HG02840 (cell line): ENCODE results near the gene IGSF1.
"Not testable (repeated sequence)": the region's sequence is repeated elsewhere in the genome, so short reads cannot be mapped to it uniquely, and the experiment has no call there.

Experiments
- ATAC-seq: cut with Tn5 transposase; IDR thresholded peaks from one replicate; pipeline ENCODE4 v1.9.1; 2021; ENCODE audit warnings: mild to moderate bottlenecking, moderate library complexity, moderate number of reproducible peaks; ENCODE audit not compliant: unreplicated experiment, low FRiP score

The IGSF1 gene

DNA sequence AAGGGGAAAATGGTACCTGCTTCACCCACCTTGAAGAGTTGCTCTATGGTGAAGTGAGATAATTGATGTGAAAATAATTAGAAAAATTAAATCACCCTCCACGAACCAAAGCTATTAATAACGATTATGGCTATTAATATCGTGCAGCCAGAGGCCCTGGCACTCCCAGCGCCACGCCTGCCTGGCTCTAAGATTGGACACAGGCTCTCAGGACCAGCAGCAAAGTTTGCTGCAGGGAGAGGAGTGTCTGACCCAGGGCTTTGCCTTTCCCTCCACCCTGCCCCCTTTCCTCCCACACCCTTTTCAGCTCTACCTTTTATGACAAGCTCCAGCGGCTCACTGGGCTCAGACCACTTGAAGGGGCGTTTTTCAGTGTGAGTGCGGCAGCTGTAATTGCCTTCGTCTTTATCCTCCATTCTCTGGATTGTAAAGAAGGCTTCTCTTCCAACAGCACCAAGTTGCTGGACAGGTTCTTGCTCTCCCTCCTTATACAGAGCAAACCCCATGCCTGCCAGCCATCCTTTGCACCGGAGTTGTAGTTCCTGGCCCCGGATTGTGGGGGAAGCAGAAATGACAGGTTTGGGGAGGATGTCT, 11.5 kb downstream of the IGSF1 start:
- no peak for ATAC-seq

GRCh38 chrX:131273011-131273410, 16.1 kb downstream of the IGSF1 start:
- ATAC-seq = no peak

- ATAC-seq = no peak
These were observed 17.3 kb downstream of the IGSF1 start for GRCh38 chrX:131271826-131272225.

GRCh38 chrX:131271274-131271673, 17.8 kb downstream of the IGSF1 start:
- ATAC-seq = no peak

DNA sequence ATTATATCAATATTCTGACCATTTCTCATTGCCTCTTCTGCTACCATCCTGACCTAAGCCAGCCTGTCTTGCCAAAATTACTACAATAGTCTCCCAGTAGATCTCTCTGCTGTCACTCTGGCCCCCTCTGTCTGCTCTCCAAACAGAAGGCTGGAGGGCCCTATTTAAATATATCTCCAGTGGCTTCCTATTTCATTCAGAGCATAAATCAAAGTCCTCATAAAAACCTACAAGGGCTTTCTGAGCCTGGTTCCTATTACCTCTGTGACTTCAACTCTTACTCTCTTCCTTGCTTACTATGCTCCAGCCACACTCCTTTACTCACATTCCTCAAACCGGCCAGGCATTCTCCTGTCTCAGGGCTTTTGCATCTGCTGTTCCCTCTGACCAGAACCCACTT, 19.0 kb downstream of the IGSF1 start:
- ATAC-seq = no peak

DNA sequence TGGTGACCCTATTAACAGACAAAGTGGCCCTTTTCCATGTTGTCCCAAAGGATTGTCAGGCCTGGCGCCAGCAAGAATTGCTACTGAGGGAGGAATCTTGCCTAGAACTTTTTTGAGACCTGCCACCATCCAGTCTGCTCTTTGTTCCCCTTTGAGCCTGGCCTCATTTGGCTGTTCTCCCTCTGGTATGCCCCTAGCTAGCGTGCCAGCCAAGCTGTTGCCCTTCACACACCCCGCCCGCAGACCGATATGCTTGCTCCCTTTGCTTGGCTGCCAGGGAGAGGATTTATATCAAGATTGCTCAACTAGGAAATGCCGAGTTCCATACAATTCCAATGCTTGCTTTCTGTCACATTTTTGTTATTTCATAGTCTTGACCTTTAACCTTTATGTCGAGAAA, 24.4 kb downstream of the IGSF1 start:
- ATAC-seq = no peak

- no peak for ATAC-seq
These were observed 25.1 kb downstream of the IGSF1 start for GRCh38 chrX:131264053-131264452.

- ATAC-seq = no peak
These were observed 26.1 kb downstream of the IGSF1 start for GRCh38 chrX:131262738-131263679.

- ATAC-seq = no peak
These were observed 26.9 kb downstream of the IGSF1 start for GRCh38 chrX:131262200-131262599.

- no peak for ATAC-seq
These were observed 31.7 kb downstream of the IGSF1 start for GRCh38 chrX:131257367-131257766.

- ATAC-seq = not testable (repeated sequence)
These were observed 37.9 kb downstream of the IGSF1 start for GRCh38 chrX:131250984-131251738.

DNA sequence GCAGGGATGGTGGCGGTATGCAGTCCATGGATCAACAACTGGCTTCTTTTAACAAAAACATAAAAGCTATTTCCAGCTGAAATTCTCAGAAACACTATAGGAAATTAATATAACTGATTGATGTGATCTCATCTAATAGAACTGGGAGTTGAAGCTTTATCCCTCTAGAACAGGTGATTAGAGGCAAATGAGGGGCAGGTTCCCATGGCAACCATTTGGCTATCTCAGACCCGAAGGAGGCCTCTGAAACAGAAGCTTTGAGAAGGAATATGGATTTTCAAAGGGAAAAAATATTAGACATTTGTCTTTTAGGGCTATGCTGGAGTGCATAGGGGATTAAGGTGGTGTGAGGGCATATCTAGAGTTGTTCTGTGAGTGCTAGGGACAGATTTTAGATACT, 50.0 kb downstream of the IGSF1 start:
- ATAC-seq = no peak

GRCh38 chrX:131237363-131237762, 51.7 kb downstream of the IGSF1 start:
- no peak for ATAC-seq

- no peak for ATAC-seq
These were observed 53.1 kb downstream of the IGSF1 start for GRCh38 chrX:131235768-131236545.

GRCh38 chrX:131227608-131228007, 61.5 kb downstream of the IGSF1 start:
- ATAC-seq = no peak

DNA sequence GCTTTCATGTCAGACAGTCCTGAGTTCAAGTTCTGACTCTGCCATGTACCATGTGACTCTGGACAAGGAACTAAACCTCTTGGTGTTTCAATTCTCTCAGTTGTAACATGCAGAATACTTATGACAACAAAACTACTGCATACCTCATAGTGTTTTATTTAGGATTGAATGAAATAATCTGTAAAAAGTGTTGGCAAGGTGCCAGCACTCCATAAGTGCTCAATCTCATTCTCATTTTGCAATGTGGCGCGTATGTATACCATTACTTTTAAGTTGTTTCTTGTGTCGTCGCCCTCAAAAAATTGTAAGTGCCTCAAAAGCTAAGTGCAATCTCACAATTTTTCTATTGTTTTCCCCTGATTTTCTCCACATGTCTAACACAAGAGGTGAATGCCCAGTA, 62.5 kb downstream of the IGSF1 start:
- no peak for ATAC-seq

DNA sequence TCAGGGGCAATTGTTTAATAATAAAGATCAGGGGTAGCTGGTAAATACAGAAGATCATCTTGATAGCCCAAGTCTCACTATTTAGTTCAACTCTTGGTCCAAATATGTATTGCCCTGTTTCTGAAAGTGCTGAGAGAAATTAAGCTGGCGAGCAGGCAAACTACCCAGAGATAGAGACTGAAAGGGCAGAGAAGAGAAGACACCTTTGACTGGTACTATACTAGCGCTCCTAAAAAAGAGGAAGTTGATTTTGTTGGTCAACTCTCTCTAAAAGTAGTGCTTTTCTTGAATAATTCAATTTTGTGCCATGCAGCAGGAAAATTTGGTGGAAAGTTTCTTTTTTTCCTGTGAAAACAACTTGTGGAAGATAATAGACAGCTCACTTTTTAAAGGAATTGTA, 64.0 kb downstream of the IGSF1 start:
- no peak for ATAC-seq
